ENCODE data around the gene KIAA1328. TPM values are rescaled to one million over a fixed set of nuclear protein-coding genes. Genes with fewer than 3 reads are reported as not detected.

KIAA1328 gene
- total RNA-seq, 4 donors from 2014 or later: 23.4 to 53.3 (median 26.8) TPM

- Histone ChIP-seq H3K36me3 (no peaks in the 10 kb centered on the region), H3K4me3 (no peak overlapping the region), H3K9me3 (no peaks in the 10 kb centered on the region), H3K27ac (no peak overlapping the region), H3K27me3 (no peaks in the 10 kb centered on the region), H3K4me1 (no peaks in the 10 kb centered on the region)
- no peak for TF ChIP-seq POLR2A (IDR thresholded peaks at IDR 0.05)
- TF ChIP-seq EP300 (IDR thresholded peaks at IDR 0.05): no peak
- no peak for TF ChIP-seq CTCF (IDR thresholded peaks at IDR 0.05)
- DNase-seq (ENCODE audit: low spot score in 2 of 2): no peak
These were observed 177.8 kb downstream of the KIAA1328 start for GRCh38 chr18:37006742-37007141.

DNA sequence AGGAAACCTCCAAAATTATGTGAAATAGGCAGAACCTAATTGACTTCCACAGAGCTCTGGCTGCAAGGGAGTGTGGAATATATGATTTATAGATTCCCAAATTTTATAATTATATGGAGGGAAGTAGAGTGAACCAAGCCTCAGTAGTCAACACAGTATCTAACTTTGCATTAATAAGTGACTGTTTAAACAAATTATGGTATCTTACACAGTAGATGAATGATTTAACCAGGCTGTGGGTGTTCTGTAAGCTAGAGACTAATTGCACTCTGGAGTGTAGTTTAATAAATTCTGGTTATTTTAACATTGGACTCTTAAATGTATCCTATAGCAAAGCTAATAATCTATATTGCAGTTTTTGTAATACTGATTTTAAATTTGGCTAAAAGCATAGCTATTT, 183.5 kb downstream of the KIAA1328 start:
- DNase-seq (ENCODE audit: low spot score in 2 of 2): no peak
- TF ChIP-seq EP300 (IDR thresholded peaks at IDR 0.05) (no peak), CTCF (IDR thresholded peaks at IDR 0.05) (no peak), POLR2A (IDR thresholded peaks at IDR 0.05) (no peak)
- Histone ChIP-seq H3K4me1 (no peaks in the 10 kb centered on the region), H3K36me3 (peaks cover 0 to 18% (median 0%) of the 10 kb centered on the region in 3 donors), H3K27ac (no peak overlapping the region), H3K27me3 (no peaks in the 10 kb centered on the region), H3K4me3 (no peak overlapping the region), H3K9me3 (peaks cover 0 to 39% (median 16%) of the 10 kb centered on the region in 4 donors)

DNA sequence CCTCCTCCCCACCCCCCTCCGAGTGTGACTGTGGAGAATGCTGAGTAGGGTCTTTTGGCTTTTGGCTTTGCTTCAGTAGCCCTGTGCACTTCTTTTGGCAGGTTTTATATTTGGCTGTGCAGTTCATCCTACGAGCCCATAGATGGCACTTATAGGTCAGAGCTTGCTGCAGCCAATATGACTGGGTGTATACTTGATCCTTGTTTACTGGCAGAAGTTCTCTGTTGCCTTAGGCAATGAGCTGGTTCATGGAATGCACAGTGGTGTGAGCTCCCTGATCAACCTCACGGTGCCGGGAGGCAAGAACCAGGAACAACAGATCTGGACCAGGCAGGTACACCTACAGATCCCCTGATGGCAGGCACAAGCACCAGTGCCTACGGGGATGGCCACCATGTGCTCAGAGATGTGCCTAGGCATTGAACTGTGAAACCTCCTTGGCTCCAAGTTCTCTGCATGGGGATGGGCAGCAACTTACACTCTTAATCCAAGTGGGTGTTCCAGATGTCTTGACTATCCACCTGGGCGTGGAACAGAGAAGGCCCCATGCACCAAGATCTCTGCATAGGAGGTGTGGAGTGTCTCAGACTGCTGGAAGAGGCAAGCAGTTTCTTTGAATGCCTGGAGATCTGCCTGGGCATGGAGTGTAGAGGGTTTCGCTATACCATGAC, 190.4 kb downstream of the KIAA1328 start:
- H3K27me3 ChIP-seq: no peaks in the 10 kb centered on the region
- no peak overlapping the region for H3K4me3 ChIP-seq
- no peak for DNase-seq (ENCODE audit: low spot score in 2 of 2)
- H3K27ac ChIP-seq: no peak overlapping the region
- no peaks in the 10 kb centered on the region for H3K4me1 ChIP-seq
- peaks cover 0 to 30% (median 0%) of the 10 kb centered on the region in 3 donors for H3K36me3 ChIP-seq
- TF ChIP-seq POLR2A (IDR thresholded peaks at IDR 0.05): no peak
- TF ChIP-seq EP300 (IDR thresholded peaks at IDR 0.05): no peak
- no peak for TF ChIP-seq CTCF (IDR thresholded peaks at IDR 0.05)
- H3K9me3 ChIP-seq: peaks cover 0 to 53% (median 22%) of the 10 kb centered on the region in 4 donors
- 83 to 90% methylated on average over 7 of the region's 7 CpGs for WGBS, 2 donors

DNA sequence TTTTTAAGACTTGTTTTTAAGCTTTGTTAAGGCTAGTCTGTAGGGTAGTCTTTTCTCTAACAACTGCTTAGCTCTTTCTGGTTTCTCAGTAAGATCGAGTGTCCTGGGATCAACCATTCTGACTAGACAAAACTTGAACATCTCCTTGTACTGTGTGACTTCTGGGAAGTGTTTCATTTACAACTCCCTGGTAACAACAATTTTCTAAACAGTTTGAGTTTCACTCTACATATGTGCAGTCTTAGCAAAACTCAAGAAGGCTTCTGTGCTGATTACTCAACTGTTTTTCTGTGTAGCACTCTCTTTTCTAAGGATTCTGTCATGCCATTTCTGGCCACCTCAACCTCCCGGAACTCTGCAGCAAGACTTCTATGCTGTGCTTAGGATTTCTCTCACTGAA, 204.5 kb downstream of the KIAA1328 start:
- H3K4me1 ChIP-seq: no peaks in the 10 kb centered on the region
- 91 to 92% methylated on average over 2 of the region's 2 CpGs for WGBS, 2 donors
- no peak overlapping the region for H3K4me3 ChIP-seq
- no peak for TF ChIP-seq EP300 (IDR thresholded peaks at IDR 0.05)
- TF ChIP-seq CTCF (IDR thresholded peaks at IDR 0.05): no peak
- no peak for TF ChIP-seq POLR2A (IDR thresholded peaks at IDR 0.05)
- no peak for DNase-seq (ENCODE audit: low spot score in 2 of 2)
- peaks cover 0 to 36% (median 6%) of the 10 kb centered on the region in 4 donors for H3K9me3 ChIP-seq
- peaks cover 0 to 47% (median 0%) of the 10 kb centered on the region in 3 donors for H3K36me3 ChIP-seq
- H3K27me3 ChIP-seq: no peaks in the 10 kb centered on the region
- H3K27ac ChIP-seq: no peak overlapping the region

GRCh38 chr18:37042381-37042780, 213.5 kb downstream of the KIAA1328 start:
- Histone ChIP-seq H3K9me3 (peaks cover 0 to 49% (median 13%) of the 10 kb centered on the region in 4 donors), H3K27me3 (no peaks in the 10 kb centered on the region), H3K4me3 (no peak overlapping the region), H3K36me3 (peaks cover 0 to 36% (median 0%) of the 10 kb centered on the region in 3 donors), H3K27ac (no peak overlapping the region), H3K4me1 (no peaks in the 10 kb centered on the region)
- WGBS, 2 donors: 95 to 100% methylated on average over 2 of the region's 2 CpGs
- TF ChIP-seq POLR2A (IDR thresholded peaks at IDR 0.05) (no peak), CTCF (IDR thresholded peaks at IDR 0.05) (no peak), EP300 (IDR thresholded peaks at IDR 0.05) (no peak)
- DNase-seq (ENCODE audit: low spot score in 2 of 2): no peak

All from tibial nerve (tissue), 4 donors.